Vagina (tissue), 2 donors: ENCODE data around the gene TMEM154.

Source experiments
- POLR2A ChIP-seq, 2 donors: fragments of 450-650 bp; IDR thresholded peaks; one replicate each; pipeline ENCODE4 v1.6.1; 2017; ENCODE audit warnings: antibody characterized with exemption in 2 of 2, mild to moderate bottlenecking in 2 of 2, moderate library complexity in 2 of 2
- POLR2AphosphoS5 ChIP-seq, 2 donors: sonication (generic); formaldehyde crosslinking; IDR thresholded peaks; one replicate each; pipeline ENCODE4 v1.9.0; 2017; ENCODE audit warnings: antibody characterized with exemption in 2 of 2, mild to moderate bottlenecking in 2 of 2, low read depth in 1 of 2; ENCODE audit not compliant: insufficient read depth in 1 of 2
- TF ChIP-seq, protein P1 (sequence below), 3 experiments: fragments of 450-650 bp in 2 of 3; fragments of 200-600 bp in 1 of 3; sonication (generic) in 1 of 3; IDR thresholded peaks; one replicate each; pipeline ENCODE4 v1.5.1; 2017 to 2019; ENCODE audit warnings: antibody characterized with exemption in 3 of 3, mild to moderate bottlenecking in 2 of 3, moderate library complexity in 2 of 3

DNA sequence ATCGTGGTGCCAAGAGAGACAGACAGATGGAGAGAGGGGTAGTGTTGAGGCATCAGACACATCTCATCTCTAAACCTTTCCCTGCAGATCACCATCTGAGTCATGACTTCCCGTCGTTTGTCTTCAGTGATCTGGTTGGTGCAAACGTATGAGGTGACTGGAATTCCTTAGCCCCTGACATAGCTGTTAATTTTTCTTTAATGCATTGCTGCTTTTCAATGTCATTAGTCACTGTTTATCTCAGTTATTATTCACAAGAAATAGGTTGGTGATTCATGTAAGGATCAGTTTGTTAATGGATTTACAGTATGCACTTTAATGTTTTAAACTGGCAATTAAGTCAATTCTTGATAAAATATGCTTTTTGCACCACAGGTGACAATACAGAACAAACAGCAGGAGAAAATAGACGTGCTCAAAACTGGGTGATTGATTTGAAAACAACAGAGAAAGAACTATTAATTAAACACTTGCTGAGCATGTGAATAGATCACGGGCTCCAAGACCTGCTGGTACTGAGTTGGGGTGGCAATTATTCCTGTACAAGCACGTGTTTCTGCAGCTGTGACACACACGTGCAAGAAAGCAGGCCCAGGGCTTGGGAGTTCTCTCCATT lies 1.3 kb upstream of the TMEM154 start:
- TF ChIP-seq, protein P1, sequence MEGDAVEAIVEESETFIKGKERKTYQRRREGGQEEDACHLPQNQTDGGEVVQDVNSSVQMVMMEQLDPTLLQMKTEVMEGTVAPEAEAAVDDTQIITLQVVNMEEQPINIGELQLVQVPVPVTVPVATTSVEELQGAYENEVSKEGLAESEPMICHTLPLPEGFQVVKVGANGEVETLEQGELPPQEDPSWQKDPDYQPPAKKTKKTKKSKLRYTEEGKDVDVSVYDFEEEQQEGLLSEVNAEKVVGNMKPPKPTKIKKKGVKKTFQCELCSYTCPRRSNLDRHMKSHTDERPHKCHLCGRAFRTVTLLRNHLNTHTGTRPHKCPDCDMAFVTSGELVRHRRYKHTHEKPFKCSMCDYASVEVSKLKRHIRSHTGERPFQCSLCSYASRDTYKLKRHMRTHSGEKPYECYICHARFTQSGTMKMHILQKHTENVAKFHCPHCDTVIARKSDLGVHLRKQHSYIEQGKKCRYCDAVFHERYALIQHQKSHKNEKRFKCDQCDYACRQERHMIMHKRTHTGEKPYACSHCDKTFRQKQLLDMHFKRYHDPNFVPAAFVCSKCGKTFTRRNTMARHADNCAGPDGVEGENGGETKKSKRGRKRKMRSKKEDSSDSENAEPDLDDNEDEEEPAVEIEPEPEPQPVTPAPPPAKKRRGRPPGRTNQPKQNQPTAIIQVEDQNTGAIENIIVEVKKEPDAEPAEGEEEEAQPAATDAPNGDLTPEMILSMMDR (IDR thresholded peaks at IDR 0.05) = no peak
- TF ChIP-seq POLR2A (IDR thresholded peaks at IDR 0.05) = no peak
- no peak for TF ChIP-seq POLR2AphosphoS5 (IDR thresholded peaks at IDR 0.05; ENCODE audit: insufficient read depth in 1 of 2, low read depth in 1 of 2)
